ENCODE results near the gene CABLES1.
"Not testable (repeated sequence)": the region's sequence is repeated elsewhere in the genome, so short reads cannot be mapped to it uniquely, and the experiment has no call there.

DNA sequence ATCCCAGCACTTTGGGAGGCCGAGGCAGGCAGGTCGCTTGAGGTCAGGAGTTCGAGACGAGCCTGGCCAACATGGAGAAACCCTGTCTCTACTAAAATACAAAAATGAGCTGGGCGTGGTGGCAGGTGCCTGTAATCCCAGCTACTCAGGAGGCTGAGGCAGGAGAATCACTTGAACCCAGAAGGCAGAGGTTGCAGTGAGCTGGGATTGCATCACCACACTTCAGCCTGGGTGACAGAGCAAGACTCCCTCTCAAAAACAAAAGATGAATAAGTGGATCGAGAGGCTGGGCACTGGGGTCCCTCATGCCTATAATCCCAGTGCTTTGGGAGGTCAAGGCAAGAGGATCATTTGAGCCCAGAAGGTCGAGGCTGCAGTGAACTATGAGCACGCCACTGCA lies 38.3 kb upstream of the CABLES1 start:
- TF ChIP-seq, protein P1, sequence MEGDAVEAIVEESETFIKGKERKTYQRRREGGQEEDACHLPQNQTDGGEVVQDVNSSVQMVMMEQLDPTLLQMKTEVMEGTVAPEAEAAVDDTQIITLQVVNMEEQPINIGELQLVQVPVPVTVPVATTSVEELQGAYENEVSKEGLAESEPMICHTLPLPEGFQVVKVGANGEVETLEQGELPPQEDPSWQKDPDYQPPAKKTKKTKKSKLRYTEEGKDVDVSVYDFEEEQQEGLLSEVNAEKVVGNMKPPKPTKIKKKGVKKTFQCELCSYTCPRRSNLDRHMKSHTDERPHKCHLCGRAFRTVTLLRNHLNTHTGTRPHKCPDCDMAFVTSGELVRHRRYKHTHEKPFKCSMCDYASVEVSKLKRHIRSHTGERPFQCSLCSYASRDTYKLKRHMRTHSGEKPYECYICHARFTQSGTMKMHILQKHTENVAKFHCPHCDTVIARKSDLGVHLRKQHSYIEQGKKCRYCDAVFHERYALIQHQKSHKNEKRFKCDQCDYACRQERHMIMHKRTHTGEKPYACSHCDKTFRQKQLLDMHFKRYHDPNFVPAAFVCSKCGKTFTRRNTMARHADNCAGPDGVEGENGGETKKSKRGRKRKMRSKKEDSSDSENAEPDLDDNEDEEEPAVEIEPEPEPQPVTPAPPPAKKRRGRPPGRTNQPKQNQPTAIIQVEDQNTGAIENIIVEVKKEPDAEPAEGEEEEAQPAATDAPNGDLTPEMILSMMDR (tag by site-specific recombination; IDR thresholded peaks at IDR 0.05): not testable (repeated sequence)
- TF ChIP-seq ZNF16 (tag by site-specific recombination; IDR thresholded peaks at IDR 0.05; ENCODE audit: low read depth); GLIS1 (tag by site-specific recombination; IDR thresholded peaks at IDR 0.05); ZNF530 (tag by site-specific recombination; IDR thresholded peaks at IDR 0.05; ENCODE audit: low read depth); TRIM28 (IDR thresholded peaks at IDR 0.05; ENCODE audit: borderline replicate concordance, low read length); ZNF274 (IDR thresholded peaks at IDR 0.05; ENCODE audit: low read length); ZNF274 (tag by site-specific recombination; IDR thresholded peaks at IDR 0.05; ENCODE audit: borderline replicate concordance): not testable (repeated sequence)
- TF ChIP-seq, protein P2, sequence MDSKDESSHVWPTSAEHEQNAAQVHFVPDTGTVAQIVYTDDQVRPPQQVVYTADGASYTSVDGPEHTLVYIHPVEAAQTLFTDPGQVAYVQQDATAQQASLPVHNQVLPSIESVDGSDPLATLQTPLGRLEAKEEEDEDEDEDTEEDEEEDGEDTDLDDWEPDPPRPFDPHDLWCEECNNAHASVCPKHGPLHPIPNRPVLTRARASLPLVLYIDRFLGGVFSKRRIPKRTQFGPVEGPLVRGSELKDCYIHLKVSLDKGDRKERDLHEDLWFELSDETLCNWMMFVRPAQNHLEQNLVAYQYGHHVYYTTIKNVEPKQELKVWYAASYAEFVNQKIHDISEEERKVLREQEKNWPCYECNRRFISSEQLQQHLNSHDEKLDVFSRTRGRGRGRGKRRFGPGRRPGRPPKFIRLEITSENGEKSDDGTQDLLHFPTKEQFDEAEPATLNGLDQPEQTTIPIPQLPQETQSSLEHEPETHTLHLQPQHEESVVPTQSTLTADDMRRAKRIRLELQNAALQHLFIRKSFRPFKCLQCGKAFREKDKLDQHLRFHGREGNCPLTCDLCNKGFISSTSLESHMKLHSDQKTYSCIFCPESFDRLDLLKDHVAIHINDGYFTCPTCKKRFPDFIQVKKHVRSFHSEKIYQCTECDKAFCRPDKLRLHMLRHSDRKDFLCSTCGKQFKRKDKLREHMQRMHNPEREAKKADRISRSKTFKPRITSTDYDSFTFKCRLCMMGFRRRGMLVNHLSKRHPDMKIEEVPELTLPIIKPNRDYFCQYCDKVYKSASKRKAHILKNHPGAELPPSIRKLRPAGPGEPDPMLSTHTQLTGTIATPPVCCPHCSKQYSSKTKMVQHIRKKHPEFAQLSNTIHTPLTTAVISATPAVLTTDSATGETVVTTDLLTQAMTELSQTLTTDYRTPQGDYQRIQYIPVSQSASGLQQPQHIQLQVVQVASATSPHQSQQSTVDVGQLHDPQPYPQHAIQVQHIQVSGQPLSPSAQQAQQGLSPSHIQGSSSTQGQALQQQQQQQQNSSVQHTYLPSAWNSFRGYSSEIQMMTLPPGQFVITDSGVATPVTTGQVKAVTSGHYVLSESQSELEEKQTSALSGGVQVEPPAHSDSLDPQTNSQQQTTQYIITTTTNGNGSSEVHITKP (tag by site-specific recombination; IDR thresholded peaks at IDR 0.05): not testable (repeated sequence)
- TF ChIP-seq, protein P3, sequence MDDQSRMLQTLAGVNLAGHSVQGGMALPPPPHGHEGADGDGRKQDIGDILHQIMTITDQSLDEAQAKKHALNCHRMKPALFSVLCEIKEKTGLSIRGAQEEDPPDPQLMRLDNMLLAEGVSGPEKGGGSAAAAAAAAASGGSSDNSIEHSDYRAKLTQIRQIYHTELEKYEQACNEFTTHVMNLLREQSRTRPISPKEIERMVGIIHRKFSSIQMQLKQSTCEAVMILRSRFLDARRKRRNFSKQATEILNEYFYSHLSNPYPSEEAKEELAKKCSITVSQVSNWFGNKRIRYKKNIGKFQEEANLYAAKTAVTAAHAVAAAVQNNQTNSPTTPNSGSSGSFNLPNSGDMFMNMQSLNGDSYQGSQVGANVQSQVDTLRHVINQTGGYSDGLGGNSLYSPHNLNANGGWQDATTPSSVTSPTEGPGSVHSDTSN (CRISPR knock-in tag; IDR thresholded peaks at IDR 0.05): not testable (repeated sequence)
